ENCODE data around the gene THSD7A.
"Not testable (repeated sequence)": the region's sequence is repeated elsewhere in the genome, so short reads cannot be mapped to it uniquely, and the experiment has no call there.

THSD7A gene

DNA sequence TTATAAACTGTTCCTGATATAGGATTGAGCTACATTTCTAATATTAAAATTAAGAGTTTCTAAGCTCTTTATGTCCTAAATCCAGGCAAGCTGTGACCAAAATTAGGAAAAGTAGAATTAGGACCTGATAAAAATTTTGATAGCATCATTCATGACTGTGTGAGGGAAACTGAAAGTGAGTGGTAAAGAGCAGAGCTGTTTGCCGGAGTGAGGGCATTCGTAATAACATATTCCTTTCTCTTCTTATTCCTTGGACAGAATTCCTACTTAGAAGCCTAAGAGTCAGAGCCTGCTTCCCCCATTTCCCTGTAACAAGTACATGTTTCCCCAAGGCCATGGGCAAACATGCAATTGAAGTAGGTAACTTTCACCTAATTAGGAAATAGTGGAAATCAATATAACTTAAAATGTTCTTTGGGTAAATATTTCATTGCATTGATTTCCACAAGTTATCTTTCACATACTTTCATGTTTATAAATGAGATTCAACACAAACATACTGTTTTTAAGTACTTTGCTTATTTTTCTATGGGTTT is 310.0 kb downstream of the THSD7A start:
- H3K36me3 ChIP-seq (ENCODE audit: insufficient read depth, low read length); H2AFZ ChIP-seq (ENCODE audit: low read depth, low read length); H3K4me1 ChIP-seq (ENCODE audit: insufficient read depth, low read length); H3K9me3 ChIP-seq (ENCODE audit: low read length); H3K4me3 ChIP-seq (ENCODE audit: low read length); H3K27me3 ChIP-seq (ENCODE audit: insufficient read depth, low read length): not testable (repeated sequence)

DNA sequence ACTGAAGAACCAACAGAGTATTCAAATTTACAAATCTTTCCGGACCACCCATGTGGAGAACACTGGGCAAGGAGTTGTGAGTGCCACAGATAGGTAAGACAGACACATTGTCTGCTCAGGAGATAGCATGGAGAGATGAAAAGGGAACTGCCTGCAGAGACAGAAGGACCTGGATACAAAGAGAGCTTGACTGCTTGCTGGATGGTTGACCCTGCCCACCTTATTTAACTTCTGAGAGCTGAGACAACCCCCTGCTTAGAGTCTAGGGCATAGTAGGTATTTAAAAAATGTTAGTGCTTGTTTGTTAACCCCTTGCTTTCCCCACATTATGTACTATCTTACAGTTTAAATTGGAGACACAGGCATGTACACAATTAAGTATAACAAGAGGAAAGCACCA is 314.1 kb downstream of the THSD7A start:
- Histone ChIP-seq H2AFZ (ENCODE audit: low read depth, low read length) (no peak overlapping the region), H3K27me3 (ENCODE audit: insufficient read depth, low read length) (no peaks in the 10 kb centered on the region), H3K4me1 (ENCODE audit: insufficient read depth, low read length) (no peaks in the 10 kb centered on the region), H3K4me3 (ENCODE audit: low read length) (no peak overlapping the region), H3K36me3 (ENCODE audit: insufficient read depth, low read length) (no peaks in the 10 kb centered on the region), H3K9me3 (ENCODE audit: low read length) (no peaks in the 10 kb centered on the region)

DNA sequence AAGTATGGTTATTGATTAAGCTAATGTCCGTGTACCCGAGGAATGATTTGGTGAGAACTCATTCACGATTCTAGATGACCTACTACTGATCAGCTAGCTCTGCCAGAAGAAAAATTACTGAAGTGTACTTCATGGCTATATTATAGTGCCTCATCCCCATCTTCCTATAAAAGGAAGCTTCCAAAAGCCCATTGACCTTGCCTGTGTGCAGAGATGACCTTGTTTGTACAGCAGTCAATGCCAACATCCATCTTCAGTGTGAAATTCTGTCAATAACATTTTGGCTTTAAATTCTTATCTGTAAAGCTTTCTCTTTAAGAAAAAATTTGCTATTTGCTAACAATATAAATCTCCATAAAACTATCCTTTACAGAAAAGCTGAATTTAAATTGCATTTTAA is 315.7 kb downstream of the THSD7A start:
- Histone ChIP-seq H3K27me3 (ENCODE audit: insufficient read depth, low read length) (no peaks in the 10 kb centered on the region), H3K36me3 (ENCODE audit: insufficient read depth, low read length) (no peaks in the 10 kb centered on the region), H3K4me1 (ENCODE audit: insufficient read depth, low read length) (no peaks in the 10 kb centered on the region), H3K9me3 (ENCODE audit: low read length) (no peaks in the 10 kb centered on the region), H3K4me3 (ENCODE audit: low read length) (no peak overlapping the region), H2AFZ (ENCODE audit: low read depth, low read length) (no peak overlapping the region)

DNA sequence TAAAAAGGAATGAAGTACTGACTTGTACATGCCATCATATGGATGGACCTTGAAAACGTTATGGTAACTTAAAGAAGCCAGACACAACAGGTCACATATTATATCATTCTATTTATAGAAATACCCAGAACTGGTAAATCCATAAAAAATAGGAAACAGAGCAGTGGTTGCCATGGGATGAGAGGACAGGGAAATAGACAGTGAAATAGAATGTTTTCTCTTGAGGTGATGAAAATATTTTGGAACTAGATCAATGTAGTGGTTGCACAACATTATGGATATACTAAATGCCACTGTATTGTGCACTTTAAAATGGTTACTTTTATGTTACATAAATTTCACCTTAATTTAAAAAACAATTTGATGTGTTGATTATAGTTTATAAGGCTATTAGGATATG is 318.5 kb downstream of the THSD7A start:
- Histone ChIP-seq H3K27me3 (ENCODE audit: insufficient read depth, low read length) (no peaks in the 10 kb centered on the region), H3K4me3 (ENCODE audit: low read length) (no peak overlapping the region), H3K4me1 (ENCODE audit: insufficient read depth, low read length) (no peaks in the 10 kb centered on the region), H3K9me3 (ENCODE audit: low read length) (no peaks in the 10 kb centered on the region), H2AFZ (ENCODE audit: low read depth, low read length) (no peak overlapping the region), H3K36me3 (ENCODE audit: insufficient read depth, low read length) (no peaks in the 10 kb centered on the region)

DNA sequence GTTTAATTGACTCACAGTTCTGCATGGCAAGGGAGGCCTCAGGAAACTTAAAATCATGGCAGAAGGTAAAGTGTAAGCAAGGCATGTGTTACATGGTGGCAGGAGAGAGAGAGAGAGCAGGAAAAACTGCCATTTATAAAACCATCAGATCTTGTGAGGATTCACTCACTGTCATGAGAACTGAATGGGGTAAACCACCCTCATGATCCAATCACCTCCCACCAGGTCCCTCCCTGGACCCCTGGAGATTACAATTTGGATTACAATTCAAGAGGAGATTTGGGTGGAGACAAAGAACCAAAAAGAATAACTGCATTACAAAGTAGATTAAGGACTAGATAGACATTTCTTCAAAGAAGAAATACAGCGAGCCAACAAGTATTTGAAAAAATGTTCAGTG is 324.1 kb downstream of the THSD7A start:
- Histone ChIP-seq H3K36me3 (ENCODE audit: insufficient read depth, low read length) (no peaks in the 10 kb centered on the region), H3K9me3 (ENCODE audit: low read length) (no peaks in the 10 kb centered on the region), H2AFZ (ENCODE audit: low read depth, low read length) (no peak overlapping the region), H3K4me1 (ENCODE audit: insufficient read depth, low read length) (no peaks in the 10 kb centered on the region), H3K4me3 (ENCODE audit: low read length) (no peak overlapping the region), H3K27me3 (ENCODE audit: insufficient read depth, low read length) (no peaks in the 10 kb centered on the region)

DNA sequence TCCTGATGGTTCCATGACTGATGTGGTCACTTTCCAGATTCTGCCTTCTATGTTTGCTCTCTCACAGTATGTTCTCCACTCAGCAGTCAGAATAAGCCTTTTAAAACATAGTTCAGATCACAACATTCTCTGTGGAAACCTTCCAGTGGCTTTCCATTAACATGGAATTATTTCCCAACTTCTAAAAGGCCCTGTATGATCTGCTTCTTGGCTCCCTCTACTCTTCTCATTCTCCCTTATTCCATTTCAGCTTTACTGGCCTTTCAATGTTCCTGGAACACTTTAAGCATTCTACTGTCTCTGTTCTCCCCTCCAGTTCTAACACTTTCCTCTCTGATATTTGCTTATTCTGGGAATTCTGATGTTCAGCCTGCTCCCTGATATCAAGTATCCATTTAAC is 325.6 kb downstream of the THSD7A start:
- Histone ChIP-seq H3K27me3 (ENCODE audit: insufficient read depth, low read length) (no peaks in the 10 kb centered on the region), H3K4me3 (ENCODE audit: low read length) (no peak overlapping the region), H3K36me3 (ENCODE audit: insufficient read depth, low read length) (no peaks in the 10 kb centered on the region), H3K9me3 (ENCODE audit: low read length) (no peaks in the 10 kb centered on the region), H3K4me1 (ENCODE audit: insufficient read depth, low read length) (no peaks in the 10 kb centered on the region), H2AFZ (ENCODE audit: low read depth, low read length) (no peak overlapping the region)

DNA sequence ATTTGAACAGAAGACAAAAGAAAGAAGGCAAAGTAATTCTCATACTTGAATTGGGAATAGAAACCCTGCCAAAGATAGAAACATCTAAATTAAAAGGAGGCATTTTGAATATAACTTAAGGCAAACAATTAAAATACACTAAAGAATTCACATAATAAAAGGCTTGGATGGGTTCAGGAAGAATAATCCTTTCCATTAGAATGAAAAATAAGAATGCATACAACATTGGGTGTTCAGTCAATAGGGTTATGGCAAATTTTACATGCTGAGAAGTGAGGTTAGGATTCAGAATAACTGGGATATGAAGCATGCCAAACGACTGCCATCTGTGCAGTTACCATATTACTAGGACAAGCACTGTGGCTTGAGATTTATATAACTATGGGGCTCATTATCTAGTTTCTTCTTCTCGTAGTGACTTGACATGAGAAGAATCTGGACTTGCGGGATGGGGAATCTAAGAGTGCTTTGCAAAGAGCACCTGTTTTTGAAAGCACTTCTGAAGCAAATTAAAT is 326.5 kb downstream of the THSD7A start:
- no peaks in the 10 kb centered on the region for H3K9me3 ChIP-seq (ENCODE audit: low read length)
- H2AFZ ChIP-seq (ENCODE audit: low read depth, low read length) = no peak overlapping the region
- no peaks in the 10 kb centered on the region for H3K27me3 ChIP-seq (ENCODE audit: insufficient read depth, low read length)
- no peak overlapping the region for H3K4me3 ChIP-seq (ENCODE audit: low read length)
- no peaks in the 10 kb centered on the region for H3K36me3 ChIP-seq (ENCODE audit: insufficient read depth, low read length)
- no peaks in the 10 kb centered on the region for H3K4me1 ChIP-seq (ENCODE audit: insufficient read depth, low read length)

DNA sequence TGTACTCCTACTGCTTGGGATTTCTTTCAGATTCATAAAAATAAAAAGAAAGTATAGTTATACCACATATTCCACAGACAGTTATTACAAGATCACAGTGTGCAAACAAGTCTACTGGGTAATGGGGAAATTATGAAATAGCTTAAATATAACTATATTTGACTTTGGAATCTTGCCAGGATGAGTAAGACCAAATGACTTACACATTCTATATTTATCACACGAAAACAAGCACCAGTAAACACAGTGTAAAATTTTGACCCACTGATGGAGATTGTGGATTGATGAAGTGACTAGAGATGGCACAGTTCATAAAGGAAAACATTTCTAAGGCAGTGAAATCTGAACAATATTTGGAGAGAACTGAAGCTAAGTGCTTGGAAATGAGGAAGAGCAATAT is 339.7 kb downstream of the THSD7A start:
- no peaks in the 10 kb centered on the region for H3K9me3 ChIP-seq (ENCODE audit: low read length)
- peaks cover 6% of the 10 kb centered on the region for H3K4me1 ChIP-seq (ENCODE audit: insufficient read depth, low read length)
- H3K36me3 ChIP-seq (ENCODE audit: insufficient read depth, low read length) = no peaks in the 10 kb centered on the region
- H3K27me3 ChIP-seq (ENCODE audit: insufficient read depth, low read length) = no peaks in the 10 kb centered on the region
- no peak overlapping the region for H2AFZ ChIP-seq (ENCODE audit: low read depth, low read length)
- no peak overlapping the region for H3K4me3 ChIP-seq (ENCODE audit: low read length)

DNA sequence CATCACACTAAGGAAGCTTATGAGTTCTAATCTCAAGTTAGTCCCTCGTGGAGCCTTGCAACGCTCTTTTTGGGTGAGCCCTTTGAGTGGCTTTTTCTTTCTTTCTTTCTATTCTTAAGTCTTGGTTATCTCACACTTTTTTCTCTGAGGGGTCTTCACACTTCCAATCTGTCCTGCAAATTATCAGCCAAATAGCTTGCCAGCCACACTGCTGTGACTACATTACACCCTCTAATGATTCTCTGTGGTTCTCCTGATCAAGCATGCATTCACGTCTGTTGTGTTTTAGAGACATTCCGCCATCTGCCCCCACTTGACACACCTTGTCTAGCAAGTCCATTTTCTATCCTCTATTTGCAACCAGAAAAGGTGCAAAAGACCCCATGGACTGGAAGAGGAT is 340.2 kb downstream of the THSD7A start:
- Histone ChIP-seq H2AFZ (ENCODE audit: low read depth, low read length) (no peak overlapping the region), H3K4me3 (ENCODE audit: low read length) (no peak overlapping the region), H3K27me3 (ENCODE audit: insufficient read depth, low read length) (no peaks in the 10 kb centered on the region), H3K9me3 (ENCODE audit: low read length) (no peaks in the 10 kb centered on the region), H3K4me1 (ENCODE audit: insufficient read depth, low read length) (peaks cover 6% of the 10 kb centered on the region), H3K36me3 (ENCODE audit: insufficient read depth, low read length) (no peaks in the 10 kb centered on the region)

DNA sequence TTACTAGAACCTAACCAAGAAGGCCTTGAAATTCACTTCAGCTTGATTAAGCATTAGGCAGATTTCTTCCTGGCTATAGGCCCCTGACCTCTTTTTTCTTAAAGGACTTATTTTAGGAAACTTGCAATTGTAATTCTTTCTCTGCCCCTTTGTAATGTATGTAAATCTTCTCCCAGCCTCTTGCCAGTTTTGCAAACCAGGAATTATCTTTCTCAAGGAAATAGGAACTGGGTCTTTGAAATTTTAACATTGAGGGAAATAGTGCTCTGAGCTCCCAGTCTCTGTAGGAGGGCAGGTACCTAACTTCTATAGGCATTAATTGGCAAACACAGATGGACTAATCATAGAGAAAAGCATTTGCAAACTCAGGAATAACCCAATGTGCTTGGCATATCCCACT is 342.7 kb downstream of the THSD7A start:
- Histone ChIP-seq H3K36me3 (ENCODE audit: insufficient read depth, low read length) (no peaks in the 10 kb centered on the region), H3K4me3 (ENCODE audit: low read length) (no peak overlapping the region), H3K27me3 (ENCODE audit: insufficient read depth, low read length) (no peaks in the 10 kb centered on the region), H3K9me3 (ENCODE audit: low read length) (no peaks in the 10 kb centered on the region), H3K4me1 (ENCODE audit: insufficient read depth, low read length) (peaks cover 6% of the 10 kb centered on the region), H2AFZ (ENCODE audit: low read depth, low read length) (no peak overlapping the region)

DNA sequence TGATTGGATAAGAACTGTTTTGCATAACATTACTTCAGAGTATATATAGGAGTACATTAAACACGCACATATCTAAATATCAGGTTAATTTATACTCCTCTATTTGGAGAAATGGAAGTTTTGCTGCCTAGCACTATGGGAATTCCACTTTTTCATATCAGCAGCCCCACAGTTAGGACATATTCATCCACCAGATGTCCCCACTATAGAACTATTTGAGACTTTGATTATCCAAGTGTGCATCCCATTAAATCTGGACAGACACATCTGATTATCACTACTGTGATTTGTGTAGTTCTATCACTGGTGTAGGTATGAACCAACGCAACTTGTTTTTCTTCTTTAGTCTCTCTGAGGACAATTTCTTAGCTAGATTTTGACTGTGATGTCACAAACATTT is 345.7 kb downstream of the THSD7A start:
- Histone ChIP-seq H3K36me3 (ENCODE audit: insufficient read depth, low read length) (no peaks in the 10 kb centered on the region), H3K27me3 (ENCODE audit: insufficient read depth, low read length) (no peaks in the 10 kb centered on the region), H3K9me3 (ENCODE audit: low read length) (no peaks in the 10 kb centered on the region), H3K4me3 (ENCODE audit: low read length) (no peak overlapping the region), H2AFZ (ENCODE audit: low read depth, low read length) (no peak overlapping the region), H3K4me1 (ENCODE audit: insufficient read depth, low read length) (peaks cover 6% of the 10 kb centered on the region)

DNA sequence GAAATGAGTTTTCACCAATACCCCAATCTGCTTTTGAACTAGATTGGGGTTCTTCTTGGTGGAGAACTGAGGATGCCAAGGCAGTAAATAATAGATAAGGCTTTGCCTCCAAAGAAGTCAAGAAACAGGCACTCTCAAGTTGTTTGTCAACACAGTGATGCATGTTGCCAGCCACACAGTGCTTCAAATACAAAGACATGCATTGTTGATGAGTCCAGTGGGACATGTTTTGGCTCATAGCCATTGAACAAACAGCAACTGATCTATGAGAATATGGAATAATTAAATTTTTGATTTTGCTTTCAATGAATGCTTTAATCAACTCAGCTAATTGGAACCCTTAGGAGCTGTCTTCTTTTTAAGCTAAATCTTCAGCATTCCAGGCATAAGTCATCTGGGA is 346.4 kb downstream of the THSD7A start:
- Histone ChIP-seq H3K9me3 (ENCODE audit: low read length) (no peaks in the 10 kb centered on the region), H2AFZ (ENCODE audit: low read depth, low read length) (no peak overlapping the region), H3K27me3 (ENCODE audit: insufficient read depth, low read length) (no peaks in the 10 kb centered on the region), H3K4me3 (ENCODE audit: low read length) (no peak overlapping the region), H3K36me3 (ENCODE audit: insufficient read depth, low read length) (no peaks in the 10 kb centered on the region), H3K4me1 (ENCODE audit: insufficient read depth, low read length) (peaks cover 6% of the 10 kb centered on the region)

DNA sequence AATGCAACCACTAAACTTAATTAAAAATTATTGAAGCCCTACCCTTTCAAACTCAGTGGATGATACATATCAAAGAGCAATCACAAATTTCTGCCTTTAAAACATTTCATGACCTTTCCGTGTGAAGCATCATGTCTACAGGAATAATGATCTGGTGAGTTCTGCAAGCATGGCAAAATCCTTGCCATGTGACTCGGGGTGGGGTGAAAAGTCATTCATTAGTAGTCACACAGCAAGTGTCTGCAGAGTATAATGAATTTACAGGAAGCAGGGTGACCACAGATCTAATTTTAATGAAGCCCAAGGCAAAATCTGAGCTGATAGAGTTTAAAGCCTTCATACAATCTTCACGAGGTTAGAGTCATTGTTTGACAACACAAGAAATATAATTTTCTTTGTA is 351.9 kb downstream of the THSD7A start:
- H3K36me3 ChIP-seq (ENCODE audit: insufficient read depth, low read length) = no peaks in the 10 kb centered on the region
- peaks cover 4% of the 10 kb centered on the region for H3K4me1 ChIP-seq (ENCODE audit: insufficient read depth, low read length)
- H2AFZ ChIP-seq (ENCODE audit: low read depth, low read length) = no peak overlapping the region
- H3K27me3 ChIP-seq (ENCODE audit: insufficient read depth, low read length) = no peaks in the 10 kb centered on the region
- H3K9me3 ChIP-seq (ENCODE audit: low read length) = no peaks in the 10 kb centered on the region
- H3K4me3 ChIP-seq (ENCODE audit: low read length) = no peak overlapping the region

DNA sequence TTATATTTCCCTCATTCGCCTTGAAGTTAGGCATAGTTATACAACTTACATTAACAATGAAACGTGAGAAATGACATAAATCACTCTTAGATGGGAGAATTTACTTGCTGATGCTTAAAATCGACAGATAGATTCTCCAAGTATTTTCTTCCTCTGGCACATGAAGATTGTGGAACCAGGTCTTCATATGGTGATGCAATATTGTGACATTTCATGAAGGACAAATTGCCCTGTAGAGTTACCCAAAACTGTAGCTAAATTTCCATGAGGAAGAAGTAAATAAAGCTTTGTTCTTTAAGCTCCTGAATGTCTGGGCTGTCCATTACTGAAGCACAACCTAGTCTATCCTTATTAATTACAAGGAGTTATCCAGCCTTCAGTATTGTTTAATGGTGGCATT is 353.1 kb downstream of the THSD7A start:
- Histone ChIP-seq H3K9me3 (ENCODE audit: low read length) (no peaks in the 10 kb centered on the region), H3K4me3 (ENCODE audit: low read length) (no peak overlapping the region), H3K4me1 (ENCODE audit: insufficient read depth, low read length) (peaks cover 4% of the 10 kb centered on the region), H3K27me3 (ENCODE audit: insufficient read depth, low read length) (no peaks in the 10 kb centered on the region), H2AFZ (ENCODE audit: low read depth, low read length) (no peak overlapping the region), H3K36me3 (ENCODE audit: insufficient read depth, low read length) (no peaks in the 10 kb centered on the region)

All from neuron (in vitro differentiated cells).